ENCODE measurements around the gene USPL1.
A peak's percentile ranks its signal among the peaks of the same experiment; 100 is the strongest.

The USPL1 gene

DNA sequence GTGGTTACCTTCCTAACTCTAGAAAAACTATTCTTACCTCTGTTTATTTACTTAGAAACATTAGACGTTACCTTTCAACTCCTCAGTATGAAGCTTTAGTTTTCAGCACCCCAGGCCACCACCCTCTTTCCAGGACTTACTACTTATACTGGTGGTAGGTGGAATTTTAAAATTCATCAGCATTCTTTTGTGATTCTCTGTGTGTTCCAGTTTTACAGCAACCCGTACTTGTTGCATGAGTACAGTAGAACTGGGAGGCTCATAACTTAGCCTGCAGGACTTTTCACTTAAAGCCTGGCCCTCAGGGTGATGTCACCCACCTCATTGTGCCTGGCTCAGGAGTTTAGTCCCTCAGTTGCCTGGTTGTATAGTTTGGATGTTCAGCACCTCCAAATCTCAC, 68.3 kb downstream of the USPL1 start:
- TF ChIP-seq SCRT1 (tag by site-specific recombination; IDR thresholded peaks at IDR 0.05; ENCODE audit: borderline replicate concordance) (0 out of 2 replicates have a peak, but pooled peaks have one; percentile 30), ZNF2 (tag by site-specific recombination; IDR thresholded peaks at IDR 0.05) (no peak), ZNF157 (tag by site-specific recombination; IDR thresholded peaks at IDR 0.05) (no peak), ZNF16 (tag by site-specific recombination; IDR thresholded peaks at IDR 0.05; ENCODE audit: low read depth) (no peak), ZNF433 (tag by site-specific recombination; IDR thresholded peaks at IDR 0.05; ENCODE audit: low read depth) (no peak), YY1 (tag by site-specific recombination; IDR thresholded peaks at IDR 0.05) (no peak), ZNF660 (tag by site-specific recombination; IDR thresholded peaks at IDR 0.05) (no peak), ZNF596 (tag by site-specific recombination; IDR thresholded peaks at IDR 0.05) (no peak), ZNF335 (tag by site-specific recombination; conservative IDR thresholded peaks at IDR 0.05) (no peak), ZNF174 (tag by site-specific recombination; IDR thresholded peaks at IDR 0.05) (no peak), SCRT2 (tag by site-specific recombination; IDR thresholded peaks at IDR 0.05) (peak; percentile 73), ZFHX2 (tag by site-specific recombination; conservative IDR thresholded peaks at IDR 0.05) (no peak), SETDB1 (IDR thresholded peaks at IDR 0.05; ENCODE audit: insufficient read length, low read length) (peak; percentile 75)
- TF ChIP-seq, protein P1, sequence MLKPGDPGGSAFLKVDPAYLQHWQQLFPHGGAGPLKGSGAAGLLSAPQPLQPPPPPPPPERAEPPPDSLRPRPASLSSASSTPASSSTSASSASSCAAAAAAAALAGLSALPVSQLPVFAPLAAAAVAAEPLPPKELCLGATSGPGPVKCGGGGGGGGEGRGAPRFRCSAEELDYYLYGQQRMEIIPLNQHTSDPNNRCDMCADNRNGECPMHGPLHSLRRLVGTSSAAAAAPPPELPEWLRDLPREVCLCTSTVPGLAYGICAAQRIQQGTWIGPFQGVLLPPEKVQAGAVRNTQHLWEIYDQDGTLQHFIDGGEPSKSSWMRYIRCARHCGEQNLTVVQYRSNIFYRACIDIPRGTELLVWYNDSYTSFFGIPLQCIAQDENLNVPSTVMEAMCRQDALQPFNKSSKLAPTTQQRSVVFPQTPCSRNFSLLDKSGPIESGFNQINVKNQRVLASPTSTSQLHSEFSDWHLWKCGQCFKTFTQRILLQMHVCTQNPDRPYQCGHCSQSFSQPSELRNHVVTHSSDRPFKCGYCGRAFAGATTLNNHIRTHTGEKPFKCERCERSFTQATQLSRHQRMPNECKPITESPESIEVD (tag by site-specific recombination; IDR thresholded peaks at IDR 0.05): no peak
- TF ChIP-seq, protein P2, sequence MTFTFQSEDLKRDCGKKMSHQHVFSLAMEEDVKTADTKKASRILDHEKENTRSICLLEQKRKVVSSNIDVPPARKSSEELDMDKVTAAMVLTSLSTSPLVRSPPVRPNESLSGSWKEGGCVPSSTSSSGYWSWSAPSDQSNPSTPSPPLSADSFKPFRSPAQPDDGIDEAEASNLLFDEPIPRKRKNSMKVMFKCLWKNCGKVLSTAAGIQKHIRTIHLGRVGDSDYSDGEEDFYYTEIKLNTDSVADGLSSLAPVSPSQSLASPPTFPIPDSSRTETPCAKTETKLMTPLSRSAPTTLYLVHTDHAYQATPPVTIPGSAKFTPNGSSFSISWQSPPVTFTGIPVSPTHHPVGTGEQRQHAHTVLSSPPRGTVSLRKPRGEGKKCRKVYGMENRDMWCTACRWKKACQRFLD (tag by site-specific recombination; IDR thresholded peaks at IDR 0.05): no peak
- Histone ChIP-seq H3K9me3 (ENCODE audit: control insufficient read depth, insufficient read depth, low read depth, low read length) (no peaks in the 10 kb centered on the region), H3K4me1 (ENCODE audit: control insufficient read depth, insufficient read depth, low read length) (no peaks in the 10 kb centered on the region), H3K4me3 (ENCODE audit: low read depth, low read length) (no peak overlapping the region), H3K36me3 (ENCODE audit: control insufficient read depth in 2 of 2, insufficient read depth in 1 of 2, low read length in 2 of 2) (no peaks in the 10 kb centered on the region), H3K27ac (ENCODE audit: extremely low read depth, low read depth, low read length) (no peak overlapping the region)
- ChIA-PET POLR2A (no interaction called here), CTCF (interaction anchor here (0.6 kb wide), 1 partner anchor 563 kb away, joined by 4 read pairs; no protein-coding TSS in a partner anchor)

DNA sequence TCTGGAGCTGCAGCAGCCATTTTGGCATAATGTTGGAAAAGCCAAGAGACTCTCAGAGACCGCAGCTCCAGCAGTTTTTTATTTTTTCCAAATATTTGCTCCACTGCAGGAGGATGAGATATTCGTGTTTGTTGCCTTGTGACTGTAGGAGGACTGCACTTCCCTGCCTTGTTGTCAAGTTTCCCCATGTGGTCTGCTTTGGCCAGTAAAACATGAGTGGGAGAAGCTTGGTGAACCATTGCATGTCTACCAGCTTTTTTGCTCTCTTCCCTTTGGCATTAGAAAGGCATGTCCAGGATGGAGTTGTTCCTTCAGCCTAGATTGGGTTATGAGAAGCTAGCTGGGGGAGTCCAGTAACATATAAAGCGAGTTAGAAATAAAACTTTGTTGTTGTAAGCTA, 69.9 kb downstream of the USPL1 start:
- CTCF ChIA-PET: interaction anchor here (0.7 kb wide), 1 partner anchor 357 kb away, joined by 3 read pairs; no protein-coding TSS in a partner anchor
- H3K4me3 ChIP-seq (ENCODE audit: low read depth, low read length): no peak overlapping the region
- no peaks in the 10 kb centered on the region for H3K9me3 ChIP-seq (ENCODE audit: control insufficient read depth, insufficient read depth, low read depth, low read length)
- POLR2A ChIA-PET: no interaction called here
- no peak overlapping the region for H3K27ac ChIP-seq (ENCODE audit: extremely low read depth, low read depth, low read length)
- TF ChIP-seq, protein P3, sequence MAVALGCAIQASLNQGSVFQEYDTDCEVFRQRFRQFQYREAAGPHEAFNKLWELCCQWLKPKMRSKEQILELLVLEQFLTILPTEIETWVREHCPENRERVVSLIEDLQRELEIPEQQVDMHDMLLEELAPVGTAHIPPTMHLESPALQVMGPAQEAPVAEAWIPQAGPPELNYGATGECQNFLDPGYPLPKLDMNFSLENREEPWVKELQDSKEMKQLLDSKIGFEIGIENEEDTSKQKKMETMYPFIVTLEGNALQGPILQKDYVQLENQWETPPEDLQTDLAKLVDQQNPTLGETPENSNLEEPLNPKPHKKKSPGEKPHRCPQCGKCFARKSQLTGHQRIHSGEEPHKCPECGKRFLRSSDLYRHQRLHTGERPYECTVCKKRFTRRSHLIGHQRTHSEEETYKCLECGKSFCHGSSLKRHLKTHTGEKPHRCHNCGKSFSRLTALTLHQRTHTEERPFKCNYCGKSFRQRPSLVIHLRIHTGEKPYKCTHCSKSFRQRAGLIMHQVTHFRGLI (tag by site-specific recombination; IDR thresholded peaks at IDR 0.05): no peak
- TF ChIP-seq ZNF169 (tag by site-specific recombination; IDR thresholded peaks at IDR 0.05) (no peak), ZNF335 (tag by site-specific recombination; conservative IDR thresholded peaks at IDR 0.05) (no peak), ZSCAN16 (tag by site-specific recombination; IDR thresholded peaks at IDR 0.05) (no peak), ZNF544 (tag by site-specific recombination; IDR thresholded peaks at IDR 0.05) (no peak), ZNF560 (tag by site-specific recombination; IDR thresholded peaks at IDR 0.05; ENCODE audit: borderline replicate concordance) (no peak)
- TF ChIP-seq, protein P4, sequence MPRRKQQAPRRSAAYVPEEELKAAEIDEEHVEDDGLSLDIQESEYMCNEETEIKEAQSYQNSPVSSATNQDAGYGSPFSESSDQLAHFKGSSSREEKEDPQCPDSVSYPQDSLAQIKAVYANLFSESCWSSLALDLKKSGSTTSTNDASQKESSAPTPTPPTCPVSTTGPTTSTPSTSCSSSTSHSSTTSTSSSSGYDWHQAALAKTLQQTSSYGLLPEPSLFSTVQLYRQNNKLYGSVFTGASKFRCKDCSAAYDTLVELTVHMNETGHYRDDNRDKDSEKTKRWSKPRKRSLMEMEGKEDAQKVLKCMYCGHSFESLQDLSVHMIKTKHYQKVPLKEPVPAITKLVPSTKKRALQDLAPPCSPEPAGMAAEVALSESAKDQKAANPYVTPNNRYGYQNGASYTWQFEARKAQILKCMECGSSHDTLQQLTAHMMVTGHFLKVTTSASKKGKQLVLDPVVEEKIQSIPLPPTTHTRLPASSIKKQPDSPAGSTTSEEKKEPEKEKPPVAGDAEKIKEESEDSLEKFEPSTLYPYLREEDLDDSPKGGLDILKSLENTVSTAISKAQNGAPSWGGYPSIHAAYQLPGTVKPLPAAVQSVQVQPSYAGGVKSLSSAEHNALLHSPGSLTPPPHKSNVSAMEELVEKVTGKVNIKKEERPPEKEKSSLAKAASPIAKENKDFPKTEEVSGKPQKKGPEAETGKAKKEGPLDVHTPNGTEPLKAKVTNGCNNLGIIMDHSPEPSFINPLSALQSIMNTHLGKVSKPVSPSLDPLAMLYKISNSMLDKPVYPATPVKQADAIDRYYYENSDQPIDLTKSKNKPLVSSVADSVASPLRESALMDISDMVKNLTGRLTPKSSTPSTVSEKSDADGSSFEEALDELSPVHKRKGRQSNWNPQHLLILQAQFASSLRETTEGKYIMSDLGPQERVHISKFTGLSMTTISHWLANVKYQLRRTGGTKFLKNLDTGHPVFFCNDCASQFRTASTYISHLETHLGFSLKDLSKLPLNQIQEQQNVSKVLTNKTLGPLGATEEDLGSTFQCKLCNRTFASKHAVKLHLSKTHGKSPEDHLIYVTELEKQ (tag by site-specific recombination; IDR thresholded peaks at IDR 0.05; ENCODE audit: borderline replicate concordance): no peak
- TF ChIP-seq, protein P5, sequence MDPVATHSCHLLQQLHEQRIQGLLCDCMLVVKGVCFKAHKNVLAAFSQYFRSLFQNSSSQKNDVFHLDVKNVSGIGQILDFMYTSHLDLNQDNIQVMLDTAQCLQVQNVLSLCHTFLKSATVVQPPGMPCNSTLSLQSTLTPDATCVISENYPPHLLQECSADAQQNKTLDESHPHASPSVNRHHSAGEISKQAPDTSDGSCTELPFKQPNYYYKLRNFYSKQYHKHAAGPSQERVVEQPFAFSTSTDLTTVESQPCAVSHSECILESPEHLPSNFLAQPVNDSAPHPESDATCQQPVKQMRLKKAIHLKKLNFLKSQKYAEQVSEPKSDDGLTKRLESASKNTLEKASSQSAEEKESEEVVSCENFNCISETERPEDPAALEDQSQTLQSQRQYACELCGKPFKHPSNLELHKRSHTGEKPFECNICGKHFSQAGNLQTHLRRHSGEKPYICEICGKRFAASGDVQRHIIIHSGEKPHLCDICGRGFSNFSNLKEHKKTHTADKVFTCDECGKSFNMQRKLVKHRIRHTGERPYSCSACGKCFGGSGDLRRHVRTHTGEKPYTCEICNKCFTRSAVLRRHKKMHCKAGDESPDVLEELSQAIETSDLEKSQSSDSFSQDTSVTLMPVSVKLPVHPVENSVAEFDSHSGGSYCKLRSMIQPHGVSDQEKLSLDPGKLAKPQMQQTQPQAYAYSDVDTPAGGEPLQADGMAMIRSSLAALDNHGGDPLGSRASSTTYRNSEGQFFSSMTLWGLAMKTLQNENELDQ (tag by site-specific recombination; IDR thresholded peaks at IDR 0.05; ENCODE audit: low read depth): no peak
- no peaks in the 10 kb centered on the region for H3K36me3 ChIP-seq (ENCODE audit: control insufficient read depth in 2 of 2, insufficient read depth in 1 of 2, low read length in 2 of 2)
- H3K4me1 ChIP-seq (ENCODE audit: control insufficient read depth, insufficient read depth, low read length): no peaks in the 10 kb centered on the region
